HG03442 (cell line): ENCODE results near the gene ZNF91.
A peak's percentile ranks its signal among the peaks of the same experiment; 100 is the strongest.
"Not testable (repeated sequence)": the region's sequence is repeated elsewhere in the genome, so short reads cannot be mapped to it uniquely, and the experiment has no call there.

Experiments
- ATAC-seq: cut with Tn5 transposase; IDR thresholded peaks from one replicate; pipeline ENCODE4 v1.9.1; 2021; ENCODE audit warnings: mild to moderate bottlenecking, moderate library complexity; ENCODE audit not compliant: unreplicated experiment

Gene ZNF91

DNA sequence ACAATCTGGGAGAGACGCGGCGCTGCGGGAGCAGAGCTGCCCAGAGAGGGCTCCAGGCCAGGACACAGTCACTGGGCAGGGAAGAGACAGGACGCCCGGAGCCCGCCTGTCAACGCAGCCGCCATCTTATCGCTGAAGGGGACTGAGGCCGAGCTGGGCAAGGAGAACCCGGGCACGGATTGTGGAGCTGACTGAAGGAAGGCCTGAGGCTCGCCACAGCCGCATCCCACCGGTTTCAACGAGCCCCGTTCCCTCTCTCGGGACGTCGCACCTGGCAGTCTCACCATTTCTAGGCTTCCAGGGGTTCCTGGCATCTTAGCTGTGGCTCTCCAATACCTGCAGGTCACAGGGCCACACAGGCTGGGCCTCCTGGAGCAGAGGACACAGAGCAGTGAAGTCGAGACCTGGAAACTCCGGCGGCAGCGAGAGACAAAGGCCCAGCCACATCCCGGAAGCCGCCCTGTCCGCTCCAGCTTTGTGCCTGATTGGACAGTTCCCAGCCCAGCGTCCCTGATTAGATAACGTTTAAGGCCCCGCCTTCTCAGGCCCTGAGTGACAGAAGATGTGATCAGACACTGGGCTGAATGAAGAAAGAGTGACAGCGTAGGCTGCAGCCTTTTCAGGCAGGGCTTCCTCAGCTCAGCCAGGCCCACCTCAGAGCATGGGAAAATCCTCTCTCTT is at the start of gene ZNF91:
Gene ZNF91, minus strand, starts transcription at position 431 of the 681 bp plus-strand sequence. Its CDS starts 117 bp downstream, at position 314.
- peak; percentile 97 for ATAC-seq

DNA sequence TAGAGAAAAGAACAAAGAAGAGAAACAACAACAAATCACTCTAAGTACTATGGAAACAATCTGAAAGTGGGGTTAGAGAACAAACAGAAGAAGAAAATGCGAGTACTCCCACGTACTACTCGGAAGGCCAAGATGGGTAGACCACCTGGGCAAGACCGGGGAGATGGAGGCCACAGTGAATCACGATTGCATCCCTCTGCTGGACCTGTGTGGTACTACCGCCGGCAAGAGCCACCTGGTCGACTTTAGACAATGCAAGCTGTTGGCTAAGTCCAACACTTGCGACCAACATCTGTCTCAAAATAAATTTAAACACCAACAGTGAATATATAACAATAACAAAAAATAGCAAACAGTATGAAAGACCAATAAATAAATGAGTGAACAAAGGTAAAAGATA is 45.5 kb upstream of the ZNF91 start:
- no peak for ATAC-seq

GRCh38 chr19:23440207-23440606 is 44.9 kb upstream of the ZNF91 start:
- ATAC-seq: no peak

DNA sequence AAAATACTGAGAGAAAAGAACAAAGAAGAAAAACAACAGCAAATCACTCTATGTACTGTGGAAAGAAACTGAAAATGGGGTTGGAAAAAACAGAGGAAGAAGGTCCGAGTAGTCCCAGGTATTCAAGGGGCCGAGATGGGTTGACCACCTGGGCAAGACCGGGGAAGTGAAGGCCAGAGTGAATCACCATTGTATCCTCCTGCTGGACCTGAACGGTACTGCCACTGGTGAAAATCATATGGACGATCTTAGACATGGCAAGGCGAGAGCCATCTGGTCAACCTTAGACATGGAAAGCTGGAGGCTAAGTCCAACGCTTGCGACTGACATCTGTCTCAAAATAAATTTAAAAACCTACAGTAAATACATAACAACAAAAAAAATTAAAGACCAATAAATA is 44.4 kb upstream of the ZNF91 start:
- no peak for ATAC-seq

DNA sequence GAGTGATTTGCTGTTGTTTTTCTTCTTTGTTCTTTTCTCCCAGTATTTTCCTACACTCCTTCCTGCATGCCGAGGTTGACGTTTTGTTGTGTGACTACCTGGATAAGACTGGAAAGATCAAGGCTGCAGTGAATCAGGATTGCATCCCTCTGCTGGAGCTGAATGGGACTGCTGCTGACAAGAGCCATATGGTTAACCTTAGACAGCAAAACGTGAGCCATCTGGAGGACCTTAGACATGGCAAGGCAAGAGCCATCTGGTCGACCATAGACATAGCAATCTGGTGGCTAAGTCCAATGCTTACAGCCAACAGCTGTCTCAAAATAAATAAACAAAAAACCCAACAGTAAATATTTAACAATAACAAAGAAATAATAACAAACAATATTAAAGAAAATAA is 42.6 kb upstream of the ZNF91 start:
- ATAC-seq: no peak

- no peak for ATAC-seq
Measured at GRCh38 chr19:23436944-23437343, 41.7 kb upstream of the ZNF91 start.

- ATAC-seq: no peak
Measured at GRCh38 chr19:23436318-23436717, 41.0 kb upstream of the ZNF91 start.

DNA sequence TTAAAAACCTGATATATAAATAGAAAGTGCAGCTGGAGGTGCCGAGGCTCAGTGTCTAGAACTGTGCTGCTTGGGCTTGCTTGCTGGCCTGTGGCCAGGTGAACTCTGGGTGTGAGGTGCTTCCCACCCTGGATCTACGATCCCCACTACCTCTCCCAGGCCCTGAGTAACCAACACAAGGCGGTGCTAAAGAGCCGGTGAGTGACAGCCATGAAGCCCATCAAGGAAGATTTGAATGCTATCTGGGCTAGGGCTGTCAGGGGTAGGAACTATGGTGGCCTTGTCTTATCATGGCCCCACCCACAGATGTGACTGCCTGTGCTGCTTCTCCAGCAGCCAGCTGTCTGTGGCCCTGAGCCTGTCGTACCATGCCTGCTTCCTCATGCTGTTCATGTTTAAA is 25.6 kb upstream of the ZNF91 start:
- ATAC-seq: no peak

- ATAC-seq: not testable (repeated sequence)
Measured at GRCh38 chr19:23419261-23419660, 24.0 kb upstream of the ZNF91 start.

DNA sequence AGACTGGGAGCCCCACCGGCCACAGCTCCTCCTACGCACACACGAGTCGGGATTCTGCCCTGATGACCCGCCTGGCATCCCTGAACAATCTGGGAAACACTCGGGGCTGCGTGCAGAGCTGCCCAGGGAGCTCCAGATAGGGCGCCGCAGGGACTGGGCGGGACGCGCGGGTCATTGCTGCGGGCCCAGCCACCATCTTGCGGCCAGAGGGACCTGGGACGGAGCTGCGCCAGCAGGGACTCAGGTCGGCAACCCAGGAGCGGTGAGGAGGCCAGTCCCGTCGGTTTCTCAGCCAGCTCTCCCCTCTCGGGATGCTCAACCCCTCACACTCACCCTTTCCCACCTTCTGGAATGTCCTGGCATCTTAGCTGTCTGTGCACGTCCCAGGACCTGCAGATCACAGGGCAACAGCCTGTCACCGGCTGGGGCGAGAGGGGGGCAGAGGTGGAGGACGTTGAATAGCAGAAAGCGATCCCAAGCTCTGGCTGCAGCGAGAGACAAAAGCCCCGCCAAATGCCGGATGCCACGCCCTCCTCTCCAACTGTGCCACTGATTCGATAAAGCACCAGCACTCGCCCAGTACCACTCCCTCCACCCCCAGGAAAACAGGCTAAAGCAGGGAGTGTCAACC is 20.4 kb upstream of the ZNF91 start:
- no peak for ATAC-seq

- ATAC-seq: no peak
Measured at GRCh38 chr19:23415034-23415433, 19.8 kb upstream of the ZNF91 start.

DNA sequence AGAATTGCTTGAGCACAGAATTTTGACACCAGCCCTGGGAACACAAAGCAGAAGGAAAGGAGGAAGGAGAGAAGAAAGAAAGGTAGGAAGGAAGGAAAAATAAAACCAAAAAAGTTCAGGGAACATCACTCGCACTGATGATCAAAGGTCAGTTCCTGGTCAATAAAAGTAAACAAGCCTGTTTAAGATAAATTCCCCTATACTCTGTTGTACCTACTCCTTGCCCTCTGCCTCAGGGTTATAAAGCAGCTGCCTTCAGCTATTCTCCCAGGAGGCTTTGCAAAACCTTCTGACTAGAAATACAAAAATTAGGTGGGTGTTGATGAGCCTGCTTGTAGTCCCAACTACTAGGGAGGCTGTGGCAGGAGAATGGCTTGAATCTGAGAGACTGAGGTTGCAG is 14.9 kb upstream of the ZNF91 start:
- no peak for ATAC-seq

- no peak for ATAC-seq
Measured at GRCh38 chr19:23409392-23410048, 14.2 kb upstream of the ZNF91 start.

DNA sequence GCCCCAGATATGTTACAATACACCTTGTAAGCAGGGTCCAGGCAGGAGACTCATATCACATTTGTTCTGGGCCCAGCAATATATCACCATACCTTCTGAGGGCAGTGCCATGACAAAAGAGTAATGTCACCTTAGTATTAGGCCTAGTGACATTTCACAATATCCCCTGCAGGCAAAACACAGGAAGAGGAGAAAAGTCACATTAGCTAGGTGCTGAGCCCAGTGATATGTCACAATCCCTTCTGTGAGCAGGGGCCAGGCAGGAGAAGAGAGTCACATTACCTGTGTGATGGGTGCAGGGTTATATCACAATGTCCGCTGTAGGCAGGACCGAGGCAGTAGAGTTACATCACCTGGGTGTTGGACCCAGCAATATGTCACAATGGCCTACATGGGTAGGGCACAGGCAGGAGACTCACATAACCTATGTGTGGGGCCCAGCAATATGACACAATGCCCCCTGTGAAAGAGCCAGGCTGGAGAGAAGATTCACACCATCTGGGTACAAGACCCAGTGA is 12.4 kb upstream of the ZNF91 start:
- ATAC-seq: no peak

DNA sequence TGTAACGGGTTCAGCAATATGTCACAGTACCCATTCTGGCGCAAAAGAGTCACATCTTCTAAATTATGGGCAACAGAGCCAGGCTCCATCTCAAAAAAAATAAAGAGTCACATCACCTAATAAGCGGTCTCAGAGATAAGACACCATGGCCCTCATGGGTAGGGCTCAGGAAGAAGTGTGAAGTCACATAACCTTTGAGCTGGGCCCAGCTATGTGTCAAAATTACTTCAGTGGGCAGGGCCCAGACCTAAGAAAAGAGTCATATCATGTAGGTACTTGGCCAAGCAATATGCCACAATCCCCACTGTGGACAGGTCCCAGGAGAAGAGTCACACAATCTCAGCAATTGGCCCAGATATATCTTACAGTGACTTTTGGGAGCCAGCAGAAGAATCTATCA is 11.4 kb upstream of the ZNF91 start:
- no peak for ATAC-seq

DNA sequence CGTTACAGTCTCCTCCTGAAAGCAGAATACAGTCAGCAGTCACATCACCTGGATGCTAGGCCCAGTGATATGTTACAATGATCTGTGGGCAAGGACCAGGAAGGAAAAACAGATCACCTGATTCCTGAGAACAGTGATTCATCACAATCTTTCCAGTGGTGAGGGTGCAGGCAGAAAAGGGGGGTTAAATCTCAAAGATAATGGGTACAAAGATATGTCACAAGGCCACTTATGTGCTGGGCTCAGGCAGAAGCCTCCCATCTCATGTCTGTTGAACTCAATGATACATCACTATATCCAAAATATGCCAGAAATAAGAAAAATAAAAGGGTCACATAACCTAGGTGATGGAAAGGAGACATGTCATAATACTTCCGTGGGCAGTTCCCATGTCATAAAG is 10.8 kb upstream of the ZNF91 start:
- no peak for ATAC-seq

GRCh38 chr19:23404676-23405075 is 9.4 kb upstream of the ZNF91 start:
- no peak for ATAC-seq

DNA sequence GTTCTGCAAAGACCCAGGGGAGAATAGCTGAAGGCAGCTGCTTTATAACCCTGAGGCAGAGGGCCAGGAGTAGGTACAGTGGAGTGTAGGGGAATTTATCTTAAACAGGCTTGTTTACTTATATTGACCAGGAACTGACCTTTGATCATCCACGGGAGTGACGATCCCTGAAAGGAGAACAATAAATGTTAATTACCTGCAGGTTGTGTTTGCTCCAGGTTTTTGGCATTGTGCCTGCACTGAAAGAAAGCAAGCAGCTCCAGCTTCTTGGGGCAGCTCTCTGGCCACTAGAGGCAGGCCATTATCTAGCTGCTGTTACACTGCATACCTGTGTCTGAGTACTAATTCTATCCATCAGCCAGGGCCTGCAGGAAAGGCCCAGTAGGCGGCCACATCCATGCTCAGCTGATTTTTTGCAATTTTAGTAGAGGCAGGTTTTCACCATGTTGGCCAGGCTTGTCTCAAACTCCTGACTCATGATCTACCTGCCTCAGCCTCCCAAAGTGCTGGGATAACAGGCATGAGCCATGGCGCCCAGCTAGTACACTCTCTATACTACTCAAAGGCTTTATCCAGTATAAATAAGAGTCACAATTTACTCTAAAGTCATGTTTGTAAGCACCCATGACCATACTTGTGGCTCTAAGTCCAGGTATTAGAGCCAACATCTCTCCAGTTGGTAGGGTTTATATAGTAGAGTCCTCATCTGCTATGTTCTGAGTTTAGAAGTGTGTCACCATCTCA is 8.5 kb upstream of the ZNF91 start:
- ATAC-seq: no peak

DNA sequence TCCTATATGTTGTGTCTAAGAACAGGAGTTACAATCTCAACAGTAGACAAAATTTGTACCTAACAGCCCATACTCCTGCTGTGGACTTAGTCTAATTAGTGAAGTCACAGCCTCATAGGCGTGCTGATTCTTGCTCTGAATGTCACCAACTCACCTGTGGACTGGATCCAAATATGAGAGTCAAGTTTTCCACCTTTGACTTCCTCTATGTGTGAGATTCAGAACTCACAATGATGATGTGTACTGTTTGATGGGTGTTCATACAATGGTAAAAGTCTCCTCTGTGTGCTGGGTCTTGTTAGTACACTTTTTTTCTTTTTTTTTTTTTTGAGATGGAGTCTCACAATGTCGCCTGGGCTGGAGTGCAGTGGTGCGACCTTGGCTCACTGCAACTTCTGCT is 7.8 kb upstream of the ZNF91 start:
- ATAC-seq: no peak

- ATAC-seq: no peak
Measured at GRCh38 chr19:23402388-23402787, 7.1 kb upstream of the ZNF91 start.

DNA sequence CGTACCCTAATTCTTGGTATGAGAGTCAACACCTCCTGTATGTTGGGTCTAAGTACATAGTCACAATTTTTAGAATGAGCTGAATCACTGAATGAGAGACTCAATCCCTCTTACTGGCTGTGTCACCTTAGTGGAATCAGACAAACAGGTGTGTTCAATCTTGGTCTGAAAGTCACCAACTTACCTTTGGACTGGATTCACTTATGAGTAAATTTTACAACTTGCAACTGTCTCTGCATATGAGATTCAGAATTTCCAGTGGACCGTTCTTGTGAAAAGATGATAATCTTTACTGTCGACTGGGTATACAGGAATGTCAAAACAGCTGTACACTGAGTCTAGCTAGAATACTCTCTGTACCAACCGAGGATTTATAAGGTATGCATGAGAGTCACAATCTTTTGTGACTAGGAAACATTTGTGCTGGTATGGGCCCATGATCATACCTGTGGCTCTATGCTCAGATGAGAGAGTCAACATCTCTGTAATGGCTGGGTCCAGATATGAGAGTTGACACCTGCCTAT is 5.9 kb upstream of the ZNF91 start:
- no peak for ATAC-seq
